HepG2 (cell line): ENCODE results near the gene XPNPEP1. TPM values are rescaled to one million over a fixed set of nuclear protein-coding genes. Genes with fewer than 3 reads are reported as not detected.

Experiments used
- ATAC-seq: fragments of 200-7000 bp; cut with Tn5 transposase; 3 replicates; pipeline ENCODE4 v1.9.1; 2020; ENCODE audit warnings: mild to moderate bottlenecking, moderate library complexity
- BruUV-seq: library from RNA; stranded (reverse); fragments of 400-500 nt; replicated peaks from 2 replicates; lab custom pipeline; 2021; lab: Mats Ljungman, UMichigan
- CTCF ChIA-PET: fragments of 300-600 bp; formaldehyde crosslinking; extraction: SDS; loops from one replicate; lab custom pipeline; 2021; ENCODE audit warnings: low total read pairs, inconsistent platforms, low intra/inter-chr PET ratio; lab: Yijun Ruan, JAX
- POLR2A ChIA-PET: fragments of 350-600 bp; sonication (Branson Sonifier 250); formaldehyde crosslinking; loops from one replicate; lab custom pipeline; 2020; ENCODE audit warnings: antibody characterized with exemption, inconsistent platforms; lab: Yijun Ruan, JAX
- DNase-seq: peaks from one replicate; pipeline ENCODE4 v3.0.0-alpha.2; 2015; ENCODE audit warnings: low spot score
- FAIRE-seq: peaks from 3 replicates; lab custom pipeline; 2011; peaks lifted over from hg19 to GRCh38; lab: Jason Lieb, UNC
- H2AFZ ChIP-seq: one replicate; pipeline ENCODE4 v1.6.1; 2011; ENCODE audit warnings: low read length, inconsistent platforms
- H3K27ac ChIP-seq: fragments of 300-600 bp; 3 replicates; pipeline ENCODE4 v1.8.0; 2011; ENCODE audit warnings: mixed run types, mild to moderate bottlenecking, mixed read lengths, low read length, inconsistent platforms; ENCODE audit not compliant: insufficient read depth; ENCODE audit errors: extremely low read length
- H3K27me3 ChIP-seq, 2 experiments: fragments of 200-600 bp in 1 of 2; 2 replicates in 1 of 2; 3 replicates in 1 of 2; pipeline versions ENCODE4 v1.6.0 to v1.8.0; 2011; ENCODE audit warnings: low read length in 2 of 2, mild to moderate bottlenecking in 2 of 2, moderate library complexity in 2 of 2, inconsistent platforms in 1 of 2; ENCODE audit not compliant: insufficient read depth in 2 of 2, control insufficient read depth in 1 of 2
- H3K36me3 ChIP-seq, 2 experiments: fragments of 200-600 bp in 1 of 2; replicated peaks in 1 of 2; 2 replicates in 1 of 2; 3 replicates in 1 of 2; pipeline versions ENCODE4 v1.5.1 to v1.8.0; 2011; ENCODE audit warnings: low read length in 2 of 2, inconsistent platforms in 1 of 2; ENCODE audit not compliant: insufficient read depth in 2 of 2, control insufficient read depth in 1 of 2
- H3K4me1 ChIP-seq: 2 replicates; pipeline ENCODE4 v1.5.1; 2012; ENCODE audit warnings: low read length, inconsistent platforms; ENCODE audit not compliant: insufficient read depth
- H3K4me2 ChIP-seq: 2 replicates; pipeline ENCODE4 v1.6.0; 2011; ENCODE audit warnings: low read depth, low read length, inconsistent platforms
- H3K4me3 ChIP-seq, 3 experiments: fragments of 200-600 bp in 1 of 3; sonication (generic), shearing (Covaris generic) in 1 of 3; replicated peaks in 1 of 3; 2 replicates each; pipeline ENCODE4 v1.5.1; 2011 to 2016; ENCODE audit warnings: low read length in 3 of 3, inconsistent platforms in 2 of 3, low read depth in 2 of 3, mild to moderate bottlenecking in 2 of 3, control low read depth in 1 of 3, mixed read lengths in 1 of 3; ENCODE audit not compliant: insufficient read depth in 1 of 3
- H3K79me2 ChIP-seq: one replicate; pipeline ENCODE4 v1.6.1; 2011; ENCODE audit warnings: low read length, inconsistent platforms; ENCODE audit not compliant: insufficient read depth
- H3K9ac ChIP-seq: 2 replicates; pipeline ENCODE4 v1.6.0; 2011; ENCODE audit warnings: mild to moderate bottlenecking, low read depth, low read length, inconsistent platforms; ENCODE audit not compliant: insufficient read depth
- H3K9me3 ChIP-seq: 2 replicates; pipeline ENCODE4 v1.5.1; 2012; ENCODE audit warnings: mild to moderate bottlenecking, low read length
- H4K20me1 ChIP-seq: 2 replicates; pipeline ENCODE4 v1.6.0; 2011; ENCODE audit warnings: inconsistent platforms, mild to moderate bottlenecking, low read length, moderate library complexity; ENCODE audit not compliant: insufficient read depth
- MAFK ChIP-seq, 2 experiments: IDR thresholded peaks in 1 of 2; conservative IDR thresholded peaks in 1 of 2; 2 replicates each; pipeline ENCODE4 v1.6.1; 2011; ENCODE audit warnings: improper control_type of control experiment in 2 of 2, low read length in 2 of 2
- NCOA2 ChIP-seq: sonication (generic); formaldehyde crosslinking; IDR thresholded peaks from 2 replicates; pipeline ENCODE4 v1.8.0; 2022; ENCODE audit warnings: inconsistent platforms
- TRIM24 ChIP-seq: sonication (generic); formaldehyde crosslinking; IDR thresholded peaks from 2 replicates; pipeline ENCODE4 v1.8.0; 2022; ENCODE audit warnings: mild to moderate bottlenecking, missing genetic modification reagents
- WGBS: methylation state at CpG from one replicate; pipeline ENCODE4 v1.1.6; 2017; ENCODE audit warnings: low lambda C conversion rate; 5-methylcytosine and 5-hydroxymethylcytosine counted together
- in situ Hi-C: cut with HindIII; loops from 2 replicates; pipeline ENCODE4 v1.10.0; 2017; ENCODE audit warnings: low pct_unique_long_range_greater_than_20kb; ENCODE audit not compliant: extremely low pct_ligation_motif_present
- intact Hi-C: fragments of 100-400 bp; cut with micrococcal nuclease; formaldehyde crosslinking; loops from one replicate; pipeline ENCODE4 v1.10.0; 2022; ENCODE audit not compliant: unreplicated experiment
- polyA plus RNA-seq, 8 experiments: library from polyadenylated mRNA; depleted of rRNA in 3 of 8; stranded (reverse) in 7 of 8; unstranded in 1 of 8; fragments of >200 nt; fragmentation: Illumina TruSeq in 4 of 8; extraction: Trizol in 4 of 8; gene quantifications; 2 replicates each; pipeline versions ENCODE4 v1.2.1 to v1.2.3, GENCODE V29; 2011 to 2016; ENCODE audit warnings: low read depth in 4 of 8, missing spikeins in 1 of 8, mixed read lengths in 1 of 8; ENCODE audit not compliant: insufficient read depth in 1 of 8
- total RNA-seq, 5 experiments: library from RNA; depleted of rRNA; stranded (reverse); fragments of >200 nt; fragmentation: Illumina TruSeq; extraction: Trizol; gene quantifications; 2 replicates each; pipeline ENCODE4 v1.2.3, GENCODE V29; 2016; ENCODE audit warnings: low read depth in 1 of 5

Gene XPNPEP1
- total and polyA plus RNA-seq, 2 of the 13 experiments (the other 11 are each of a cell fraction or from before 2014, with no cell fraction given), result 30.3 to 55.5 TPM

GRCh38 chr10:109947111-109947920 is 24.0 kb upstream of the XPNPEP1 start:
- H3K4me2 ChIP-seq, result no peak overlapping the region
- H3K4me1 ChIP-seq, result no peaks in the 10 kb centered on the region
- no peak overlapping the region for H3K27ac ChIP-seq
- ChIA-PET CTCF (no interaction called here), POLR2A (no interaction called here)
- WGBS, result 63% methylated on average over 5 of the region's 5 CpGs
- no TSS peak for BruUV-seq
- FAIRE-seq (no peak), DNase-seq (no peak), ATAC-seq (no peak)
- no peak overlapping the region for H2AFZ ChIP-seq
- intact Hi-C loops, result no loop called here
- no peak for TF ChIP-seq NCOA2 (CRISPR knock-in tag)
- H3K27me3 ChIP-seq, result no peaks in the 10 kb centered on the region; a peak in 1 of 5 replicates
- in situ Hi-C loops, result no loop called here
- no peak overlapping the region for H3K4me3 ChIP-seq
- H4K20me1 ChIP-seq, result no peaks in the 10 kb centered on the region
- no peak overlapping the region for H3K9ac ChIP-seq
- no peaks in the 10 kb centered on the region for H3K36me3 ChIP-seq
- no peaks in the 10 kb centered on the region for H3K79me2 ChIP-seq
- H3K9me3 ChIP-seq, result no peaks in the 10 kb centered on the region

GRCh38 chr10:109946680-109947079 is 23.4 kb upstream of the XPNPEP1 start:
- no peak overlapping the region for H3K4me2 ChIP-seq
- no peak for DNase-seq
- intact Hi-C loops (no loop called here), in situ Hi-C loops (no loop called here)
- no peaks in the 10 kb centered on the region for H3K79me2 ChIP-seq
- 72% methylated on average over 3 of the region's 3 CpGs for whole genome bisulfite sequencing
- H2AFZ ChIP-seq, result no peak overlapping the region
- no peaks in the 10 kb centered on the region for H4K20me1 ChIP-seq
- no TSS peak for BruUV-seq
- H3K4me1 ChIP-seq, result no peaks in the 10 kb centered on the region
- no peaks in the 10 kb centered on the region; a peak in 1 of 5 replicates for H3K27me3 ChIP-seq
- peak in 1 of 2 experiments; percentile 18; a peak in 1 of 4 replicates for TF ChIP-seq MAFK (conservative IDR thresholded peaks at IDR 0.05 in 1 of 2, IDR thresholded peaks at IDR 0.05 in 1 of 2; ENCODE audit: low read length in 2 of 2)
- no peak for TF ChIP-seq TRIM24
- ChIA-PET POLR2A (no interaction called here), CTCF (no interaction called here)
- H3K36me3 ChIP-seq, result no peaks in the 10 kb centered on the region
- no peak for FAIRE-seq
- ATAC-seq, result no peak
- H3K4me3 ChIP-seq, result no peak overlapping the region
- H3K9ac ChIP-seq, result no peak overlapping the region
- no peaks in the 10 kb centered on the region for H3K9me3 ChIP-seq
- no peak overlapping the region for H3K27ac ChIP-seq
